ENCODE data around the gene DTX3.

GRCh38 chr12:57554897-57555296 lies 49.7 kb upstream of the DTX3 start:
- TF ChIP-seq POLR2A (IDR thresholded peaks at IDR 0.05): no peak
- TF ChIP-seq CTCF (IDR thresholded peaks at IDR 0.05): no peak
- TF ChIP-seq EP300 (IDR thresholded peaks at IDR 0.05): no peak
